Measurements from ENCODE around the gene DRGX. TPM values are rescaled to one million over a fixed set of nuclear protein-coding genes. Genes with fewer than 3 reads are reported as not detected.

The DRGX gene
- total RNA-seq, 4 donors from 2014 or later, result not detected

- H3K36me3 ChIP-seq, result no peaks in the 10 kb centered on the region
- intact Hi-C loops (cut with DNase I), result no loop called here
- peaks cover 0 to 3% (median 0%) of the 10 kb centered on the region in 4 donors for H3K4me1 ChIP-seq
- no peak overlapping the region for H3K4me3 ChIP-seq
- H3K9me3 ChIP-seq, result no peaks in the 10 kb centered on the region
- no peak for TF ChIP-seq CTCF (IDR thresholded peaks at IDR 0.05)
- TF ChIP-seq POLR2A (IDR thresholded peaks at IDR 0.05; ENCODE audit: low read depth), result no peak
- no peak for TF ChIP-seq EP300 (IDR thresholded peaks at IDR 0.05)
- TF ChIP-seq POLR2AphosphoS5 (IDR thresholded peaks at IDR 0.05), result no peak
- WGBS, result 84% methylated on average over 4 of the region's 4 CpGs
- no peak overlapping the region for H3K27ac ChIP-seq (replicated peaks in 1 of 4)
- no peak for DNase-seq (ENCODE audit: extremely low spot score)
- H3K27me3 ChIP-seq, result peaks cover 0 to 20% (median 0%) of the 10 kb centered on the region in 4 donors
Measured at GRCh38 chr10:49377256-49377655, 18.6 kb downstream of the DRGX start.

GRCh38 chr10:49375611-49376010 lies 20.3 kb downstream of the DRGX start:
- H3K4me3 ChIP-seq, result no peak overlapping the region
- H3K9me3 ChIP-seq, result no peaks in the 10 kb centered on the region
- intact Hi-C loops (cut with DNase I), result no loop called here
- TF ChIP-seq CTCF (IDR thresholded peaks at IDR 0.05) (no peak), POLR2A (IDR thresholded peaks at IDR 0.05; ENCODE audit: low read depth) (no peak), EP300 (IDR thresholded peaks at IDR 0.05) (no peak), POLR2AphosphoS5 (IDR thresholded peaks at IDR 0.05) (no peak)
- no peak for DNase-seq (ENCODE audit: extremely low spot score)
- 81% methylated on average over 2 of the region's 3 CpGs for WGBS
- H3K36me3 ChIP-seq, result no peaks in the 10 kb centered on the region
- H3K27me3 ChIP-seq, result peaks cover 0 to 16% (median 0%) of the 10 kb centered on the region in 4 donors
- H3K4me1 ChIP-seq, result peaks cover 0 to 3% (median 0%) of the 10 kb centered on the region in 4 donors
- H3K27ac ChIP-seq (replicated peaks in 1 of 4), result no peak overlapping the region

GRCh38 chr10:49374740-49375139 lies 21.1 kb downstream of the DRGX start:
- Histone ChIP-seq H3K36me3 (no peaks in the 10 kb centered on the region), H3K27me3 (peaks cover 0 to 25% (median 0%) of the 10 kb centered on the region in 4 donors), H3K4me3 (no peak overlapping the region), H3K27ac (replicated peaks in 1 of 4) (no peak overlapping the region), H3K4me1 (peaks cover 0 to 3% (median 0%) of the 10 kb centered on the region in 4 donors), H3K9me3 (no peaks in the 10 kb centered on the region)
- DNase-seq (ENCODE audit: extremely low spot score), result no peak
- 77% methylated on average over 5 of the region's 5 CpGs for whole genome bisulfite sequencing
- TF ChIP-seq EP300 (IDR thresholded peaks at IDR 0.05), result no peak
- no peak for TF ChIP-seq POLR2A (IDR thresholded peaks at IDR 0.05; ENCODE audit: low read depth)
- TF ChIP-seq POLR2AphosphoS5 (IDR thresholded peaks at IDR 0.05), result no peak
- TF ChIP-seq CTCF (IDR thresholded peaks at IDR 0.05), result no peak
- intact Hi-C loops (cut with DNase I), result no loop called here

GRCh38 chr10:49373361-49373760 lies 22.5 kb downstream of the DRGX start:
- peaks cover 0 to 30% (median 0%) of the 10 kb centered on the region in 4 donors for H3K27me3 ChIP-seq
- H3K9me3 ChIP-seq, result no peaks in the 10 kb centered on the region
- no peak for TF ChIP-seq POLR2AphosphoS5 (IDR thresholded peaks at IDR 0.05)
- no peak for TF ChIP-seq EP300 (IDR thresholded peaks at IDR 0.05)
- TF ChIP-seq CTCF (IDR thresholded peaks at IDR 0.05), result no peak
- TF ChIP-seq POLR2A (IDR thresholded peaks at IDR 0.05; ENCODE audit: low read depth), result no peak
- H3K4me1 ChIP-seq, result peaks cover 0 to 3% (median 0%) of the 10 kb centered on the region in 4 donors
- no peak overlapping the region for H3K27ac ChIP-seq (replicated peaks in 1 of 4)
- intact Hi-C loops (cut with DNase I), result no loop called here
- DNase-seq (ENCODE audit: extremely low spot score), result no peak
- WGBS, result 84% methylated on average over 5 of the region's 5 CpGs
- no peak overlapping the region for H3K4me3 ChIP-seq
- no peaks in the 10 kb centered on the region for H3K36me3 ChIP-seq

GRCh38 chr10:49371967-49372366 lies 23.9 kb downstream of the DRGX start:
- Histone ChIP-seq H3K36me3 (no peaks in the 10 kb centered on the region), H3K27me3 (peaks cover 0 to 28% (median 0%) of the 10 kb centered on the region in 4 donors), H3K9me3 (no peaks in the 10 kb centered on the region), H3K27ac (replicated peaks in 1 of 4) (no peak overlapping the region), H3K4me1 (peaks cover 0 to 3% (median 0%) of the 10 kb centered on the region in 4 donors), H3K4me3 (no peak overlapping the region)
- 77% methylated on average over 3 of the region's 3 CpGs for WGBS
- intact Hi-C loops (cut with DNase I), result no loop called here
- no peak for DNase-seq (ENCODE audit: extremely low spot score)
- no peak for TF ChIP-seq POLR2A (IDR thresholded peaks at IDR 0.05; ENCODE audit: low read depth)

All from esophagus muscularis mucosa (tissue), 4 donors.